CD4-positive, alpha-beta memory T cell (primary cell): ENCODE data around the gene EVC. TPM values are rescaled to one million over a fixed set of nuclear protein-coding genes. Genes with fewer than 3 reads are reported as not detected.

Experiments used
- CTCF ChIA-PET: fragments of 350-600 bp; sonication (Branson Sonifier 250); formaldehyde crosslinking; loops from one replicate; lab custom pipeline; 2021; ENCODE audit warnings: inconsistent platforms; ENCODE audit not compliant: partially characterized antibody; lab: Charles Lee
- POLR2A ChIA-PET: fragments of 350-600 bp; sonication (Branson Sonifier 250); formaldehyde crosslinking; loops from one replicate; lab custom pipeline; 2021; ENCODE audit not compliant: partially characterized antibody; lab: Charles Lee
- DNase-seq, 5 donors: peaks; one replicate each; pipeline versions ENCODE4 v3.0.0 to v3.0.0-alpha.2; 2020 to 2022; ENCODE audit warnings: mixed read lengths in 1 of 5
- H3K27ac ChIP-seq: one replicate; pipeline ENCODE4 v1.7.0; 2013; ENCODE audit warnings: low read depth, low read length
- H3K27me3 ChIP-seq: 2 replicates; pipeline ENCODE4 v1.7.0; 2013; ENCODE audit warnings: mild to moderate bottlenecking, low read length, moderate library complexity; ENCODE audit not compliant: insufficient read depth
- H3K36me3 ChIP-seq: 2 replicates; pipeline ENCODE4 v1.7.0; 2013; ENCODE audit warnings: mild to moderate bottlenecking, low read length, moderate library complexity; ENCODE audit not compliant: insufficient read depth
- H3K4me1 ChIP-seq: 2 replicates; pipeline ENCODE4 v1.7.0; 2013; ENCODE audit warnings: mild to moderate bottlenecking, low read length, moderate library complexity; ENCODE audit not compliant: insufficient read depth
- H3K4me3 ChIP-seq, 2 donors: one replicate each; pipeline ENCODE4 v1.7.0; 2013; ENCODE audit warnings: low read length in 2 of 2, mild to moderate bottlenecking in 1 of 2
- H3K9me3 ChIP-seq, 2 donors: one replicate each; pipeline ENCODE4 v1.7.0; 2013; ENCODE audit warnings: low read length in 2 of 2, control low read depth in 1 of 2; ENCODE audit not compliant: control insufficient read depth in 1 of 2
- H3K27ac Mint-ChIP-seq, 7 donors: one replicate each; pipeline ENCODE4 v1.8.0; 2020 to 2021; ENCODE audit warnings: mixed read lengths in 7 of 7, mild to moderate bottlenecking in 6 of 7, inconsistent platforms in 3 of 7, moderate library complexity in 3 of 7
- H3K27me3 Mint-ChIP-seq, 2 donors: one replicate each; pipeline ENCODE4 v1.8.0; 2020 to 2021; ENCODE audit warnings: mixed read lengths in 2 of 2
- H3K36me3 Mint-ChIP-seq, 2 donors: one replicate each; pipeline ENCODE4 v1.8.0; 2020 to 2021; ENCODE audit warnings: mixed read lengths in 2 of 2, inconsistent platforms in 1 of 2, mild to moderate bottlenecking in 1 of 2
- H3K4me1 Mint-ChIP-seq, 4 donors: one replicate each; pipeline ENCODE4 v1.8.0; 2020 to 2021; ENCODE audit warnings: mixed read lengths in 4 of 4, mild to moderate bottlenecking in 1 of 4
- H3K4me3 Mint-ChIP-seq, 8 donors: one replicate each; pipeline ENCODE4 v1.8.0; 2020 to 2021; ENCODE audit warnings: mixed read lengths in 8 of 8, mild to moderate bottlenecking in 7 of 8, moderate library complexity in 6 of 8, inconsistent platforms in 3 of 8
- H3K9me3 Mint-ChIP-seq, 8 donors: one replicate each; pipeline ENCODE4 v1.8.0; 2020 to 2021; ENCODE audit warnings: mixed read lengths in 8 of 8, mild to moderate bottlenecking in 5 of 8, inconsistent platforms in 3 of 8, moderate library complexity in 1 of 8
- intact Hi-C: fragments of 100-400 bp; cut with micrococcal nuclease; formaldehyde crosslinking; loops from one replicate; pipeline ENCODE4 v1.15.1; 2023
- polyA plus RNA-seq, 2 donors: library from polyadenylated mRNA; unstranded; fragments of 300-500 nt; fragmentation: Illumina TruSeq; gene quantifications; one replicate each; pipeline ENCODE4 v1.2.3, GENCODE V29; 2021
- total RNA-seq, 2 experiments: library from RNA; stranded (reverse); gene quantifications; one replicate each; pipeline ENCODE4 v1.2.3, GENCODE V29; 2021

Gene EVC
- total and polyA plus RNA-seq, 4 experiments from 2014 or later: 0.17 to 2.9 (median 2.1) TPM; not detected in 1

GRCh38 chr4:5824227-5824626, 113.2 kb downstream of the EVC start:
- no peak overlapping the region for H3K27ac Mint-ChIP-seq
- no peak overlapping the region for H3K4me3 Mint-ChIP-seq
- Histone ChIP-seq H3K27me3 (no peaks in the 10 kb centered on the region), H3K27ac (no peak overlapping the region), H3K9me3 (no peaks in the 10 kb centered on the region), H3K4me3 (no peak overlapping the region), H3K36me3 (no peaks in the 10 kb centered on the region), H3K4me1 (no peaks in the 10 kb centered on the region)
- no peaks in the 10 kb centered on the region for H3K27me3 Mint-ChIP-seq
- ChIA-PET CTCF (interaction anchor here (1.0 kb wide), 2 partner anchors 11 to 20 kb away, joined by 3 to 4 read pairs; no protein-coding TSS in a partner anchor), POLR2A (no interaction called here)
- H3K9me3 Mint-ChIP-seq: peaks cover 0 to 2% (median 0%) of the 10 kb centered on the region in 8 donors
- no peaks in the 10 kb centered on the region for H3K36me3 Mint-ChIP-seq
- H3K4me1 Mint-ChIP-seq: peaks cover 0 to 10% (median 1%) of the 10 kb centered on the region in 4 donors
- intact Hi-C loops: no loop called here
- no peak for DNase-seq

- H3K36me3 ChIP-seq: no peaks in the 10 kb centered on the region
- no peaks in the 10 kb centered on the region for H3K9me3 ChIP-seq
- Mint-ChIP-seq H3K4me1 (peaks cover 0 to 10% (median 1%) of the 10 kb centered on the region in 4 donors), H3K4me3 (no peak overlapping the region), H3K27me3 (no peaks in the 10 kb centered on the region), H3K27ac (no peak overlapping the region), H3K9me3 (peaks cover 0 to 2% (median 0%) of the 10 kb centered on the region in 8 donors), H3K36me3 (no peaks in the 10 kb centered on the region)
- H3K4me3 ChIP-seq: no peak overlapping the region
- CTCF ChIA-PET: interaction anchor here (1.0 kb wide), 2 partner anchors 11 to 21 kb away, joined by 3 to 4 read pairs; no protein-coding TSS in a partner anchor
- POLR2A ChIA-PET: no interaction called here
- H3K27me3 ChIP-seq: no peaks in the 10 kb centered on the region
- intact Hi-C loops: no loop called here
- no peaks in the 10 kb centered on the region for H3K4me1 ChIP-seq
- H3K27ac ChIP-seq: no peak overlapping the region
- no peak for DNase-seq
Measured at GRCh38 chr4:5824635-5825034, 113.6 kb downstream of the EVC start.

- POLR2A ChIA-PET: no interaction called here
- H3K36me3 ChIP-seq: no peaks in the 10 kb centered on the region
- peaks cover 0 to 2% (median 0%) of the 10 kb centered on the region in 8 donors for H3K9me3 Mint-ChIP-seq
- H3K27me3 ChIP-seq: no peaks in the 10 kb centered on the region
- H3K4me1 Mint-ChIP-seq: peaks cover 0 to 10% (median 1%) of the 10 kb centered on the region in 4 donors
- CTCF ChIA-PET: no interaction called here
- no peaks in the 10 kb centered on the region for H3K36me3 Mint-ChIP-seq
- no peak overlapping the region for H3K27ac Mint-ChIP-seq
- no peak overlapping the region for H3K4me3 Mint-ChIP-seq
- H3K27me3 Mint-ChIP-seq: no peaks in the 10 kb centered on the region
- no peak overlapping the region for H3K4me3 ChIP-seq
- DNase-seq: no peak
- no peaks in the 10 kb centered on the region for H3K9me3 ChIP-seq
- H3K4me1 ChIP-seq: no peaks in the 10 kb centered on the region
- H3K27ac ChIP-seq: no peak overlapping the region
- intact Hi-C loops: no loop called here
Measured at GRCh38 chr4:5825321-5826041, 114.5 kb downstream of the EVC start.

- no peaks in the 10 kb centered on the region for H3K9me3 ChIP-seq
- CTCF ChIA-PET: no interaction called here
- Mint-ChIP-seq H3K27me3 (no peaks in the 10 kb centered on the region), H3K4me3 (no peak overlapping the region), H3K9me3 (peaks cover 0 to 2% (median 0%) of the 10 kb centered on the region in 8 donors), H3K27ac (no peak overlapping the region), H3K36me3 (no peaks in the 10 kb centered on the region), H3K4me1 (peaks cover 0 to 10% (median 1%) of the 10 kb centered on the region in 4 donors)
- H3K4me3 ChIP-seq: no peak overlapping the region
- no peaks in the 10 kb centered on the region for H3K4me1 ChIP-seq
- intact Hi-C loops: no loop called here
- no peak overlapping the region for H3K27ac ChIP-seq
- DNase-seq: no peak
- H3K27me3 ChIP-seq: no peaks in the 10 kb centered on the region
- POLR2A ChIA-PET: no interaction called here
- H3K36me3 ChIP-seq: no peaks in the 10 kb centered on the region
Measured at GRCh38 chr4:5826437-5827107, 115.6 kb downstream of the EVC start.

- Histone ChIP-seq H3K4me1 (no peaks in the 10 kb centered on the region), H3K4me3 (no peak overlapping the region), H3K27me3 (no peaks in the 10 kb centered on the region), H3K27ac (no peak overlapping the region), H3K36me3 (no peaks in the 10 kb centered on the region), H3K9me3 (no peaks in the 10 kb centered on the region)
- ChIA-PET POLR2A (no interaction called here), CTCF (no interaction called here)
- H3K4me1 Mint-ChIP-seq: peaks cover 0 to 10% (median 1%) of the 10 kb centered on the region in 4 donors
- peaks cover 0 to 2% (median 0%) of the 10 kb centered on the region in 8 donors for H3K9me3 Mint-ChIP-seq
- DNase-seq: no peak
- H3K27ac Mint-ChIP-seq: no peak overlapping the region
- H3K36me3 Mint-ChIP-seq: no peaks in the 10 kb centered on the region
- intact Hi-C loops: no loop called here
- no peak overlapping the region for H3K4me3 Mint-ChIP-seq
- H3K27me3 Mint-ChIP-seq: no peaks in the 10 kb centered on the region
Measured at GRCh38 chr4:5827108-5828004, 116.4 kb downstream of the EVC start.

- intact Hi-C loops: no loop called here
- H3K4me3 ChIP-seq: no peak overlapping the region
- H3K36me3 ChIP-seq: no peaks in the 10 kb centered on the region
- Mint-ChIP-seq H3K4me3 (no peak overlapping the region), H3K36me3 (no peaks in the 10 kb centered on the region), H3K27me3 (no peaks in the 10 kb centered on the region), H3K4me1 (peaks cover 0 to 10% (median 1%) of the 10 kb centered on the region in 4 donors), H3K9me3 (peaks cover 0 to 2% (median 0%) of the 10 kb centered on the region in 8 donors), H3K27ac (no peak overlapping the region)
- H3K9me3 ChIP-seq: no peaks in the 10 kb centered on the region
- no peaks in the 10 kb centered on the region for H3K27me3 ChIP-seq
- ChIA-PET CTCF (no interaction called here), POLR2A (no interaction called here)
- H3K27ac ChIP-seq: no peak overlapping the region
- no peak for DNase-seq
- H3K4me1 ChIP-seq: no peaks in the 10 kb centered on the region
Measured at GRCh38 chr4:5828005-5828391, 117.0 kb downstream of the EVC start.

- DNase-seq: no peak
- Histone ChIP-seq H3K9me3 (no peaks in the 10 kb centered on the region), H3K27ac (no peak overlapping the region), H3K4me1 (no peaks in the 10 kb centered on the region), H3K27me3 (no peaks in the 10 kb centered on the region), H3K4me3 (no peak overlapping the region), H3K36me3 (no peaks in the 10 kb centered on the region)
- Mint-ChIP-seq H3K4me3 (no peak overlapping the region), H3K36me3 (no peaks in the 10 kb centered on the region), H3K27me3 (peaks cover 0 to 2% of the 10 kb centered on the region in 2 donors), H3K4me1 (no peaks in the 10 kb centered on the region), H3K27ac (no peak overlapping the region), H3K9me3 (no peaks in the 10 kb centered on the region)
- ChIA-PET POLR2A (no interaction called here), CTCF (no interaction called here)
- intact Hi-C loops: no loop called here
Measured at GRCh38 chr4:5836943-5837342, 125.9 kb downstream of the EVC start.
